Activated T-cell treated with anti-CD3 and anti-CD28 coated beads for 48 hours (primary cell): ENCODE data around the gene MED15.
"Not testable (repeated sequence)": the region's sequence is repeated elsewhere in the genome, so short reads cannot be mapped to it uniquely, and the experiment has no call there.

ENCODE experiments used
- DNase-seq: peaks from one replicate; pipeline ENCODE4 v3.0.0-alpha.2; 2020; ENCODE audit warnings: low read depth

The MED15 gene

GRCh38 chr22:20584029-20584871 is 76.8 kb downstream of the MED15 start:
- no peak for DNase-seq

DNA sequence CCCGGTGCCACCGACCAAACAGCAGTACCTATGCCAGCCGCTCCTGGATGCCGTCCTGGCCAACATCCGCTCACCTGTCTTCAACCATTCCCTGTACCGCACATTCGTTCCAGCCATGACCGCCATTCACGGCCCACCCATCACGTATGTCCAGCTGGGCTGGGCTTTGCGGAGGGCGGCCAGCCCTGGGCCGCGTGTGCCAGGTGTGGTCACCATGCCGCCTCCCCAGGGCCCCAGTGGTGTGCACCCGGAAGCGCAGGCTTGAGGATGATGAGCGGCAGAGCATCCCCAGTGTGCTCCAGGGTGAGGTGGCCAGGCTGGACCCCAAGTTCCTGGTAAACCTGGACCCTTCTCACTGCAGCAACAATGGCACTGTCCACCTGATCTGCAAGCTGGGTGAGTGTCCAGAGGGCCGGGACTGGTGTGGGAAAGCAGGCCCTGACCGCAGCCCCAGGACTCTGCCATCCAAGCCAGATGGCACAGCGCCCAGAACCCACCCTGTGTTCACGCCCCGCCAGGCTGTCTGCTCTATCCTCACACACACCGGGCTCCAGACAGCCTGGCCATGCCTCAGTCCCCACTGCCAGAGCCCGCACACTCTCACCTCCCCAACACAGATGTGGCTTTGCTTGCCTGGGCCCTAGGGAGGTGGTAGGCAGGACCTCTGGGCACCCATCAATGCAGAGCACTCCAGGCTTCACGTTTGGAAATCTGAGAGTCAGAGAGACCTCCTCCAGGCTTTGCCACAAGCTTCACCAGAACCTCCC is 77.6 kb downstream of the MED15 start:
- DNase-seq, result no peak

- DNase-seq, result no peak
These were observed 78.4 kb downstream of the MED15 start for GRCh38 chr22:20585639-20586402.

- no peak for DNase-seq
These were observed 79.0 kb downstream of the MED15 start for GRCh38 chr22:20586403-20586745.

GRCh38 chr22:20587206-20587958 is 80.0 kb downstream of the MED15 start:
- no peak for DNase-seq

DNA sequence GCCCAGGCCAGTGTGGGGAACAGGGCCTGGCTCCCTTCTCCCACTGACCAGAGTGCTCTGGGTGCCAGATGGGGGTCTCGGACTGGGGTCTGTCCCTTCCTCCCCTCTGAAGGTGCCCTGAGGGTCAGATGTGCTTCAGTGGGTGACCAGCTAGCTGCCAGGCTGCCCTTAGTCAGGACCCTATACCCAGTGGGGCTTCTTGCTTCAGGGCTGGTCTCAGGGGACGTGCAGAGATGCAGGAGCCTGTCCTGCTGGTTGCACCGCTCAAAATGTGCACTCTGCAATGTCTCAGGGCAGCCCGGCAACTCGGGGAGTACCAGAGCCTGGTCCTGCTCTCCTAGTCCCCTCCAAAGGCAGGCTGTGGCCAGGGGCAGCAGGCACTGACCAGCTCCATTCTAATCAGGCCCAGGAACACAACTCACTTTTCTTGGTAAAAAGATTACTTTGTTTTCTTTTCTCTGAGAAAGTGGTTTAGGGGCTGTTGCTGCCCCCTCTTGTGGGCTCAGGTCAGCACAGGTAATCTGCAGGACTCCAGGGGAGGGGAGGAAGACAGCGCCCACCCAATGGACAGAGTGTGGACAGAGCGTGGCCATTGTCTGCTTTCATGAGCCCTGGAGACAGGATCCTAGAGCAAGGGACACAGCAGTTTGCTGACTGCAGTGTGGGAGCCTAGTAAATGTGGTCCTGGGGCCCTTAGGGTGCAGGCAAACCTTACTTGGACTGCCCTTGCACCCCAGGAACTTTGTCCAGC is 80.9 kb downstream of the MED15 start:
- DNase-seq, result no peak

DNA sequence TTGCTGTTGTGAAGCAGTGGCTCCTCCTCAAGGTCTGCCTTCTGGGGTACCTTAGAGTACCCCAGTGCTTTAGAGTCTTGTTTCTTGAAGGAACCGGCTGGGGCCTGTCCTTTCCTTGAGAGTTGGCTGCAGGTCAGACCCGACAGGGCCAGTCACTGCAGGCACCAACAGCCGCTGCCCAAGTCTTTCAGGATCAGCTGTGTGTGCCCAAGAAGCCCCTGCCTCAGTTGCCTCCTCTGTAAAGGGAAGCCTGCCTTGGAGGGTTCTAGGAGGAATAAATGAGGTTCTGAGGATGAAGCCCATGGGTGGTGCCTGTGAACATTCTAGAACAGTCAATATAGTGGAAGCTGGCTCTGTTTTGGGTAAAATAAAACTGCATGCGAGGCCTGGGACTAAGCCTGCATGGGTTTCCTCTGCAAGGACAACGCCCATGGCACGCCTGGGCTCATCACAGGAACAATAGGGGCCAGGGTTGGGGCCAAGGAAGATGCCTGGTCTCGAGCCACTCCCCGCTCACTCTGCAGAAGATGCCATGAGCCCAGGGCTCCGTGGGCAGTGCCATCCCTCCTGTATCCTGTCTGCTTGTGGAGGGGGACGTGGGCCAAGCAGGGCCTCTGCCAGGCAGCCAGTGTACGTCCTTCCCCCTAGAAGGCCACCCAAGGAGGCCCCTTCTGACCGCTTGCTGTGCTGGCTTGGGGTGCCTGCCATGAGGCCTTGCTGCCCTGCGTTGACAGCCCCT is 81.6 kb downstream of the MED15 start:
- no peak for DNase-seq

- no peak for DNase-seq
These were observed 82.4 kb downstream of the MED15 start for GRCh38 chr22:20589614-20590476.

GRCh38 chr22:20590477-20591294 is 83.3 kb downstream of the MED15 start:
- no peak for DNase-seq

GRCh38 chr22:20591295-20591645 is 83.9 kb downstream of the MED15 start:
- DNase-seq, result no peak

- DNase-seq, result no peak
These were observed 84.4 kb downstream of the MED15 start for GRCh38 chr22:20591660-20592310.

GRCh38 chr22:20594038-20594437 is 86.6 kb downstream of the MED15 start:
- DNase-seq, result not testable (repeated sequence)

GRCh38 chr22:20594486-20594885 is 87.1 kb downstream of the MED15 start:
- not testable (repeated sequence) for DNase-seq

DNA sequence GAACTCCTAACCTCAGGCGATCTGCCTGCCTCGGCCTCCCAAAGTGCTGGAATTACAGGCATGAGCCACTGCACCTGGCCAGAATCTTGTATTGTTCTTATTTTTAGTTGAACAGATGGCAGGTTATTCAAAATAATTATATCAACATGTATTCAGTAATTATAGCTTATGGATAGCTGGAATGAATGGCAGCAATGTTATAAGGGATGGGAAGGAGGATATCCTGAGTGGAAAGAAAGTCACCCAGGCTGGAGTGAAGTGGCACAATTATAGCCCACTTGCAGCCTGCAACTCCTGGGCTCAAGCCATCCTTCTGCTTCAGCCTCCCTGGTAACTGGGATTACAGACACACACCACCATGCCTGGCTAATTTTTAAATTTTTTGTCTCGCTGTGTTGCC is 88.1 kb downstream of the MED15 start:
- DNase-seq, result no peak

GRCh38 chr22:20599117-20599516 is 91.7 kb downstream of the MED15 start:
- DNase-seq, result no peak

- DNase-seq, result no peak
These were observed 92.8 kb downstream of the MED15 start for GRCh38 chr22:20600137-20600673.

- no peak for DNase-seq
These were observed 93.9 kb downstream of the MED15 start for GRCh38 chr22:20601308-20601707.

GRCh38 chr22:20602609-20603164 is 95.3 kb downstream of the MED15 start:
- DNase-seq, result no peak
